ENCODE measurements around the gene PTPRO.

DNA sequence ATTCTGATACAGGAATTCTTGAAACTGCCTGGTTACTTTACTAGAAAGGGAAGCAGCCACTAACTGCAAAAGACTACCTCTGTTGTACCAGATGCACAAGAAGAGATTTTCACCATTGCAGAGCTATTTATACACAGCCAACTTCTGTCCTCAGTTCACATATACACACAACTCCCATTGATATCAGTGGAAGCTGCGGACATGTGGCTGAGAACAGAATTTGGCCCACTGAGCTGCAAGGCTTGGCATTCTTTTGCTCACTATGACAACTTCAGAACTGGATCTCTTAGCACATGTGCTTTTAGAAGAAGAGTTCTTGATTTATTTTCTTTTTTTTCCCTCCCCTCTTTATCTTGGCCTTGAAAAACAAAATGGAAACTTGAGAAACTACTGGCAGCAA is 28.3 kb downstream of the PTPRO start:
- TF ChIP-seq, protein P1, sequence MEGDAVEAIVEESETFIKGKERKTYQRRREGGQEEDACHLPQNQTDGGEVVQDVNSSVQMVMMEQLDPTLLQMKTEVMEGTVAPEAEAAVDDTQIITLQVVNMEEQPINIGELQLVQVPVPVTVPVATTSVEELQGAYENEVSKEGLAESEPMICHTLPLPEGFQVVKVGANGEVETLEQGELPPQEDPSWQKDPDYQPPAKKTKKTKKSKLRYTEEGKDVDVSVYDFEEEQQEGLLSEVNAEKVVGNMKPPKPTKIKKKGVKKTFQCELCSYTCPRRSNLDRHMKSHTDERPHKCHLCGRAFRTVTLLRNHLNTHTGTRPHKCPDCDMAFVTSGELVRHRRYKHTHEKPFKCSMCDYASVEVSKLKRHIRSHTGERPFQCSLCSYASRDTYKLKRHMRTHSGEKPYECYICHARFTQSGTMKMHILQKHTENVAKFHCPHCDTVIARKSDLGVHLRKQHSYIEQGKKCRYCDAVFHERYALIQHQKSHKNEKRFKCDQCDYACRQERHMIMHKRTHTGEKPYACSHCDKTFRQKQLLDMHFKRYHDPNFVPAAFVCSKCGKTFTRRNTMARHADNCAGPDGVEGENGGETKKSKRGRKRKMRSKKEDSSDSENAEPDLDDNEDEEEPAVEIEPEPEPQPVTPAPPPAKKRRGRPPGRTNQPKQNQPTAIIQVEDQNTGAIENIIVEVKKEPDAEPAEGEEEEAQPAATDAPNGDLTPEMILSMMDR (IDR thresholded peaks at IDR 0.05; ENCODE audit: low read depth, low read length) = no peak
- TF ChIP-seq POLR2A (IDR thresholded peaks at IDR 0.05; ENCODE audit: extremely low read depth, insufficient read length) = no peak

Measured in NB4 (cell line).